RWPE1 (cell line): Measurements from ENCODE around the gene PRR15L.

Experiments
- CTCF ChIA-PET: fragments of 350-600 bp; sonication (Branson Sonifier 250); formaldehyde crosslinking; extraction: SDS; loops from one replicate; lab custom pipeline; 2021; lab: Yijun Ruan, JAX
- POLR2A ChIA-PET: fragments of 400-600 bp; formaldehyde crosslinking; extraction: SDS; loops from one replicate; lab custom pipeline; 2020; ENCODE audit warnings: antibody characterized with exemption; ENCODE audit not compliant: low non-redundant PET; lab: Yijun Ruan, JAX
- DNase-seq: peaks from one replicate; pipeline ENCODE4 v3.0.0; 2012; ENCODE audit warnings: low spot score
- H3K27ac ChIP-seq: fragments of 450-650 bp; 2 replicates; pipeline ENCODE4 v1.5.1; 2017
- CTCF ChIP-seq: fragments of 450-650 bp; conservative IDR thresholded peaks from 2 replicates; pipeline ENCODE4 v1.5.1; 2017; ENCODE audit warnings: low read depth, mild to moderate bottlenecking

Gene PRR15L

GRCh38 chr17:47945529-47946508 lies 11.9 kb downstream of the PRR15L start:
- peak overlapping the region; percentile 76 for H3K27ac ChIP-seq
- no peak for TF ChIP-seq CTCF
- CTCF ChIA-PET: interaction anchor here (0.6 to 1.8 kb wide), 9 partner anchors 12 to 1269 kb away, joined by 3 to 15 read pairs (median 5); partner anchors contain the start of genes CDK5RAP3, PRR15L and SP2
- DNase-seq: no peak
- POLR2A ChIA-PET: no interaction called here

- no peak for DNase-seq
- CTCF ChIA-PET: interaction anchor here (1.3 kb wide), 1 partner anchor 104 kb away, joined by 3 read pairs; no protein-coding TSS in a partner anchor
- peak overlapping the region; percentile 76 for H3K27ac ChIP-seq
- POLR2A ChIA-PET: no interaction called here
- no peak for TF ChIP-seq CTCF
These were observed 12.6 kb downstream of the PRR15L start for GRCh38 chr17:47945080-47945479.

GRCh38 chr17:47942568-47942967 lies 15.1 kb downstream of the PRR15L start:
- DNase-seq: no peak
- ChIA-PET CTCF (interaction anchor here (1.0 to 1.1 kb wide), 3 partner anchors 9 to 53 kb away, joined by 3 read pairs; no protein-coding TSS in a partner anchor), POLR2A (no interaction called here)
- no peak for TF ChIP-seq CTCF
- peak overlapping the region; percentile 84 for H3K27ac ChIP-seq

GRCh38 chr17:47942096-47942510 lies 15.6 kb downstream of the PRR15L start:
- ChIA-PET POLR2A (interaction anchor here (0.5 to 1.5 kb wide), 2 partner anchors 8 to 103 kb away, joined by 3 to 4 read pairs; no protein-coding TSS in a partner anchor), CTCF (interaction anchor here (0.9 to 1.1 kb wide), 6 partner anchors 9 to 99 kb away, joined by 3 read pairs; no protein-coding TSS in a partner anchor)
- DNase-seq: no peak

GRCh38 chr17:47941246-47942095 lies 16.2 kb downstream of the PRR15L start, which contains the start of gene PNPO:
Gene PNPO, plus strand, starts transcription at chr17:47941571. Its CDS starts 105 bp downstream, at chr17:47941676.
- CTCF ChIA-PET: interaction anchor here (0.6 to 1.4 kb wide), 8 partner anchors 10 to 452 kb away, joined by 3 to 5 read pairs (median 3); partner anchors contain the start of gene SCRN2

More at GRCh38 chr17:47942096-47942510, 15.6 kb downstream of the PRR15L start:
- peak overlapping the region; percentile 84 for H3K27ac ChIP-seq
- TF ChIP-seq CTCF: no peak

More at GRCh38 chr17:47941246-47942095, 16.2 kb downstream of the PRR15L start, which contains the start of gene PNPO:
- H3K27ac ChIP-seq: peak within 1 kb of the TSS; percentile 84
- DNase-seq: peak; percentile 99
- POLR2A ChIA-PET: interaction anchor here (0.5 to 1.5 kb wide), 6 partner anchors 9 to 205 kb away, joined by 3 to 5 read pairs (median 3); partner anchors contain the start of gene NFE2L1
- no peak for TF ChIP-seq CTCF
